ENCODE measurements around the gene TFR2. TPM values are rescaled to one million over a fixed set of nuclear protein-coding genes. Genes with fewer than 3 reads are reported as not detected.

Gene TFR2
- total RNA-seq, 1 donor from 2014 or later, result 0.35 TPM

- intact Hi-C loops (cut with DNase I), result no loop called here
- DNase-seq, result no peak
- ATAC-seq, result no peak
- Histone ChIP-seq H3K27me3 (ENCODE audit: low read depth) (no peaks in the 10 kb centered on the region), H3K27ac (no peak overlapping the region), H3K4me1 (peaks cover 18% of the 10 kb centered on the region), H3K36me3 (peaks cover 73% of the 10 kb centered on the region), H3K4me3 (no peak overlapping the region), H3K9me3 (no peaks in the 10 kb centered on the region)
- TF ChIP-seq CTCF (IDR thresholded peaks at IDR 0.05), result no peak
Observed at GRCh38 chr7:100686822-100687211, 45.5 kb upstream of the TFR2 start.

- no peak for ATAC-seq
- H3K27ac ChIP-seq, result no peak overlapping the region
- intact Hi-C loops (cut with DNase I), result no loop called here
- no peak for TF ChIP-seq CTCF (IDR thresholded peaks at IDR 0.05)
- no peaks in the 10 kb centered on the region for H3K9me3 ChIP-seq
- DNase-seq, result no peak
- peaks cover 78% of the 10 kb centered on the region for H3K36me3 ChIP-seq
- H3K27me3 ChIP-seq (ENCODE audit: low read depth), result no peaks in the 10 kb centered on the region
- H3K4me3 ChIP-seq, result no peak overlapping the region
- peaks cover 13% of the 10 kb centered on the region for H3K4me1 ChIP-seq
Observed at GRCh38 chr7:100686201-100686821, 45.0 kb upstream of the TFR2 start.

GRCh38 chr7:100685631-100686145, 44.3 kb upstream of the TFR2 start:
- H3K36me3 ChIP-seq, result peaks cover 85% of the 10 kb centered on the region
- no peak overlapping the region for H3K4me3 ChIP-seq
- no peak overlapping the region for H3K27ac ChIP-seq
- no peaks in the 10 kb centered on the region for H3K9me3 ChIP-seq
- no peak for TF ChIP-seq CTCF (IDR thresholded peaks at IDR 0.05)
- H3K27me3 ChIP-seq (ENCODE audit: low read depth), result no peaks in the 10 kb centered on the region
- DNase-seq (no peak), ATAC-seq (no peak)
- peaks cover 9% of the 10 kb centered on the region for H3K4me1 ChIP-seq
- intact Hi-C loops (cut with DNase I), result no loop called here

GRCh38 chr7:100685049-100685605, 43.8 kb upstream of the TFR2 start:
- intact Hi-C loops (cut with DNase I), result no loop called here
- Histone ChIP-seq H3K27ac (no peak overlapping the region), H3K9me3 (no peaks in the 10 kb centered on the region), H3K4me3 (no peak overlapping the region), H3K27me3 (ENCODE audit: low read depth) (no peaks in the 10 kb centered on the region), H3K36me3 (peaks cover 90% of the 10 kb centered on the region), H3K4me1 (peaks cover 14% of the 10 kb centered on the region)
- no peak for DNase-seq
- TF ChIP-seq CTCF (IDR thresholded peaks at IDR 0.05), result no peak
- no peak for ATAC-seq

- ATAC-seq, result no peak
- TF ChIP-seq CTCF (IDR thresholded peaks at IDR 0.05), result no peak
- DNase-seq, result no peak
- H3K36me3 ChIP-seq, result peaks cover 96% of the 10 kb centered on the region
- H3K27me3 ChIP-seq (ENCODE audit: low read depth), result no peaks in the 10 kb centered on the region
- H3K4me1 ChIP-seq, result peaks cover 19% of the 10 kb centered on the region
- no peak overlapping the region for H3K4me3 ChIP-seq
- H3K27ac ChIP-seq, result no peak overlapping the region
- intact Hi-C loops (cut with DNase I), result no loop called here
- no peaks in the 10 kb centered on the region for H3K9me3 ChIP-seq
Observed at GRCh38 chr7:100684534-100685042, 43.2 kb upstream of the TFR2 start.

Measured in lower lobe of right lung (tissue), 2 donors.